H9 (cell line): Measurements from ENCODE around the gene UROS. TPM values are rescaled to one million over a fixed set of nuclear protein-coding genes. Genes with fewer than 3 reads are reported as not detected.

ENCODE experiments used
- DNase-seq: peaks from one replicate; pipeline ENCODE4 v3.0.0-alpha.2; 2017
- H2AFZ ChIP-seq: one replicate; pipeline ENCODE4 v1.6.1; 2013; ENCODE audit warnings: mild to moderate bottlenecking, low read length, control low read depth, moderate library complexity
- H2AK5ac ChIP-seq: 2 replicates; pipeline ENCODE4 v1.6.1; 2013; ENCODE audit warnings: low read length, control low read depth, mixed read lengths; ENCODE audit not compliant: insufficient read length
- H2BK120ac ChIP-seq: one replicate; pipeline ENCODE4 v1.6.1; 2013; ENCODE audit warnings: low read depth, mild to moderate bottlenecking, low read length, control low read depth, inconsistent platforms; ENCODE audit not compliant: poor library complexity, severe bottlenecking
- H2BK12ac ChIP-seq: 2 replicates; pipeline ENCODE4 v1.6.1; 2013; ENCODE audit warnings: low read length, control low read depth, mixed read lengths, low read depth; ENCODE audit not compliant: insufficient read length
- H2BK15ac ChIP-seq: 2 replicates; pipeline ENCODE4 v1.6.1; 2013; ENCODE audit warnings: low read depth, low read length, control low read depth
- H2BK20ac ChIP-seq: one replicate; pipeline ENCODE4 v1.6.1; 2013; ENCODE audit warnings: low read depth, mild to moderate bottlenecking, low read length, control low read depth, inconsistent platforms; ENCODE audit not compliant: poor library complexity, severe bottlenecking
- H2BK5ac ChIP-seq: 2 replicates; pipeline ENCODE4 v1.6.1; 2013; ENCODE audit warnings: low read length, control low read depth, mixed read lengths; ENCODE audit not compliant: insufficient read length
- H3K14ac ChIP-seq: 2 replicates; pipeline ENCODE4 v1.6.1; 2013; ENCODE audit warnings: low read length, control low read depth; ENCODE audit not compliant: insufficient read depth
- H3K18ac ChIP-seq: 2 replicates; pipeline ENCODE4 v1.6.1; 2013; ENCODE audit warnings: low read depth, mild to moderate bottlenecking, mixed read lengths, low read length, control low read depth; ENCODE audit not compliant: insufficient read length
- H3K23ac ChIP-seq: 2 replicates; pipeline ENCODE4 v1.6.1; 2013; ENCODE audit warnings: low read length, control low read depth, mixed read lengths, low read depth; ENCODE audit not compliant: insufficient read length
- H3K23me2 ChIP-seq: 2 replicates; pipeline ENCODE4 v1.6.1; 2013; ENCODE audit warnings: low read depth, mild to moderate bottlenecking, mixed read lengths, low read length, control low read depth; ENCODE audit not compliant: insufficient read length, poor library complexity, severe bottlenecking
- H3K27ac ChIP-seq: 2 replicates; pipeline ENCODE4 v1.5.1; 2013; ENCODE audit warnings: low read length, control low read depth, mixed read lengths, low read depth; ENCODE audit not compliant: insufficient read length
- H3K27me3 ChIP-seq: 2 replicates; pipeline ENCODE4 v1.6.1; 2013; ENCODE audit warnings: low read length, control low read depth, inconsistent platforms; ENCODE audit not compliant: insufficient read depth
- H3K4ac ChIP-seq: 2 replicates; pipeline ENCODE4 v1.6.1; 2013; ENCODE audit warnings: low read depth, mild to moderate bottlenecking, control low read depth, inconsistent platforms, low read length, moderate library complexity
- H3K4me1 ChIP-seq: 2 replicates; pipeline ENCODE4 v1.6.1; 2013; ENCODE audit warnings: low read length, control low read depth, inconsistent platforms; ENCODE audit not compliant: insufficient read depth
- H3K4me2 ChIP-seq: 2 replicates; pipeline ENCODE4 v1.6.1; 2013; ENCODE audit warnings: low read length, control low read depth, mixed read lengths; ENCODE audit not compliant: insufficient read length, insufficient read depth
- H3K56ac ChIP-seq: 2 replicates; pipeline ENCODE4 v1.6.1; 2013; ENCODE audit warnings: low read depth, mild to moderate bottlenecking, mixed read lengths, low read length, control low read depth; ENCODE audit not compliant: insufficient read length
- H3K79me1 ChIP-seq: 2 replicates; pipeline ENCODE4 v1.6.1; 2013; ENCODE audit warnings: low read depth, mild to moderate bottlenecking, moderate library complexity, low read length, control low read depth, inconsistent platforms; ENCODE audit not compliant: insufficient read depth, poor library complexity, severe bottlenecking
- H3K79me2 ChIP-seq: 2 replicates; pipeline ENCODE4 v1.6.1; 2013; ENCODE audit warnings: low read length, control low read depth, inconsistent platforms; ENCODE audit not compliant: insufficient read depth
- H3K9ac ChIP-seq: 2 replicates; pipeline ENCODE4 v1.6.1; 2013; ENCODE audit warnings: low read length, control low read depth, mixed read lengths; ENCODE audit not compliant: insufficient read length; ENCODE audit errors: extremely low read depth
- H3K9me3 ChIP-seq: one replicate; pipeline ENCODE4 v1.6.1; 2013; ENCODE audit warnings: low read depth, low read length, inconsistent platforms; ENCODE audit not compliant: control insufficient read depth
- H3T11ph ChIP-seq: one replicate; pipeline ENCODE4 v1.6.1; 2013; ENCODE audit warnings: mild to moderate bottlenecking, low read length, control low read depth, inconsistent platforms
- H4K20me1 ChIP-seq: one replicate; pipeline ENCODE4 v1.6.1; 2013; ENCODE audit not compliant: control insufficient read depth, insufficient read length, insufficient read depth
- H4K5ac ChIP-seq: 2 replicates; pipeline ENCODE4 v1.6.1; 2013; ENCODE audit warnings: low read depth, mild to moderate bottlenecking, mixed read lengths, low read length, control low read depth; ENCODE audit not compliant: insufficient read length
- H4K8ac ChIP-seq: replicated peaks from 2 replicates; pipeline ENCODE4 v1.6.1; 2013; ENCODE audit warnings: low read length, control low read depth, mixed read lengths, low read depth; ENCODE audit not compliant: insufficient read length
- H4K91ac ChIP-seq: 2 replicates; pipeline ENCODE4 v1.6.1; 2013; ENCODE audit warnings: low read depth, mild to moderate bottlenecking, moderate library complexity, mixed read lengths, low read length, control low read depth; ENCODE audit not compliant: insufficient read length
- H3K27ac Mint-ChIP-seq, 3 experiments: 2 replicates in 2 of 3; 3 replicates in 1 of 3; pipeline ENCODE4 v1.8.0; 2020 to 2021; ENCODE audit warnings: mixed read lengths in 3 of 3, mild to moderate bottlenecking in 1 of 3, moderate library complexity in 1 of 3
- H3K27me3 Mint-ChIP-seq: 2 replicates; pipeline ENCODE4 v1.8.0; 2021; ENCODE audit warnings: low read depth, mild to moderate bottlenecking, moderate library complexity, mixed read lengths
- H3K36me3 Mint-ChIP-seq, 3 experiments: 2 replicates in 2 of 3; 3 replicates in 1 of 3; pipeline ENCODE4 v1.8.0; 2020 to 2021; ENCODE audit warnings: low read depth in 3 of 3, mixed read lengths in 3 of 3; ENCODE audit not compliant: insufficient read depth in 1 of 3
- H3K4me1 Mint-ChIP-seq, 2 experiments: 2 replicates each; pipeline ENCODE4 v1.8.0; 2020; ENCODE audit warnings: mixed read lengths in 2 of 2
- H3K4me3 Mint-ChIP-seq, 2 experiments: 2 replicates in 1 of 2; 3 replicates in 1 of 2; pipeline ENCODE4 v1.8.0; 2020 to 2021; ENCODE audit warnings: mild to moderate bottlenecking in 2 of 2, mixed read lengths in 2 of 2, moderate library complexity in 1 of 2
- H3K9me3 Mint-ChIP-seq, 2 experiments: 2 replicates in 1 of 2; 3 replicates in 1 of 2; pipeline ENCODE4 v1.8.0; 2020; ENCODE audit warnings: mild to moderate bottlenecking in 2 of 2, mixed read lengths in 2 of 2, moderate library complexity in 1 of 2
- CTCF ChIP-seq: fragments of 200-600 bp; sonication (generic); conservative IDR thresholded peaks from 3 replicates; pipeline ENCODE4 v1.8.0; 2021; ENCODE audit warnings: antibody characterized with exemption, mild to moderate bottlenecking
- WGBS: extraction: QIAGEN DNeasy Blood & Tissue Kit; methylation state at CpG from one replicate; pipeline ENCODE4 v1.1.7; 2013; ENCODE audit warnings: missing lambda C conversion rate, low lambda C conversion rate, mixed read lengths; ENCODE audit not compliant: insufficient read length; ENCODE audit errors: extremely low coverage; 5-methylcytosine and 5-hydroxymethylcytosine counted together
- total RNA-seq: library from RNA; stranded (reverse); gene quantifications from 2 replicates; pipeline ENCODE4 v1.2.1, GENCODE V29; 2021

UROS gene
- total RNA-seq, 1 experiment from 2014 or later, result 42.3 TPM

DNA sequence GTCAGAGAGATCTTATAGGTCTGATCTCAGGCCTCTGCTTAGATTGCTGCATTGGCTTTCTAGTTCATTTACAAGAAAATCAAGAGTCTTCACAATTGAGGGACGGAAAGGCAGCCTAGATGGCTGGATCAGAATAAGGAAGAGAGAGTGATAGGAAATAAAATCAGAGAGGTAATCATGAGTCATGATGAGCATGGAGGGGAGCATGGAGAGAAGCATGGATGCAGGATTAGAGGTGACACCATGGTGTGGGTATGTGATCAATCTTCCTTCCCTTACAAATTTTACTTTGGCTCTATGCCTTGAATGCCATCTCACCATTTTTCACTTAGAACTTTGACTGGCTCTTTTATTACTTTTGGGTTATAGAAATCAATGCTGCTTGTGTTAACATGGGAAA, 1.7 kb upstream of the UROS start:
- Histone ChIP-seq H3K23me2 (no peaks in the 10 kb centered on the region), H4K8ac (no peak overlapping the region), H3K4me2 (peak overlapping the region; percentile 53), H2BK12ac (no peak overlapping the region), H3K79me2 (peaks cover 23% of the 10 kb centered on the region), H3K27ac (no peak overlapping the region), H3K56ac (no peak overlapping the region), H2BK5ac (no peak overlapping the region), H3K9me3 (no peaks in the 10 kb centered on the region), H2AK5ac (no peak overlapping the region), H2AFZ (no peak overlapping the region), H3K4me1 (0 out of 2 replicates have a peak, but pooled peaks cover 2% of the 10 kb centered on the region), H4K20me1 (no peaks in the 10 kb centered on the region), H2BK15ac (no peak overlapping the region), H3K79me1 (peaks cover 2% of the 10 kb centered on the region), H3K4ac (no peak overlapping the region), H3K9ac (peak overlapping the region; percentile 39), H3K18ac (no peak overlapping the region), H3K23ac (no peak overlapping the region), H3K14ac (no peak overlapping the region), H2BK120ac (no peak overlapping the region), H3T11ph (no peak overlapping the region), H3K27me3 (no peaks in the 10 kb centered on the region), H2BK20ac (no peak overlapping the region), H4K91ac (no peak overlapping the region), H4K5ac (no peak overlapping the region)
- Mint-ChIP-seq H3K27me3 (no peaks in the 10 kb centered on the region), H3K27ac (no peak overlapping the region), H3K4me1 (peaks cover 5 to 6% of the 10 kb centered on the region in 2 experiments), H3K9me3 (no peaks in the 10 kb centered on the region), H3K4me3 (no peak overlapping the region), H3K36me3 (peaks cover 21 to 41% (median 40%) of the 10 kb centered on the region in 3 experiments; a peak in 6 of 7 replicates)
- WGBS, result no CpG with 5 or more reads among the region's 1 CpG
- no peak for TF ChIP-seq CTCF
- no peak for DNase-seq
